Activated naive CD4-positive, alpha-beta T cell treated with Interleukin-2 at 50 U/mL for 16 hours (primary cell): ENCODE measurements around the gene AP3S2.

Experiments used
- DNase-seq: peaks from one replicate; pipeline ENCODE4 v3.0.0-alpha.2; 2020

AP3S2 gene

GRCh38 chr15:89830639-89831038, 63.2 kb downstream of the AP3S2 start:
- no peak for DNase-seq

- DNase-seq = no peak
These were observed 64.0 kb downstream of the AP3S2 start for GRCh38 chr15:89829616-89830440.

GRCh38 chr15:89829161-89829560, 64.6 kb downstream of the AP3S2 start:
- no peak for DNase-seq

GRCh38 chr15:89828281-89829145, 65.3 kb downstream of the AP3S2 start:
- DNase-seq = no peak

- DNase-seq = no peak
These were observed 66.0 kb downstream of the AP3S2 start for GRCh38 chr15:89827829-89828228.

- DNase-seq = no peak
These were observed 66.8 kb downstream of the AP3S2 start for GRCh38 chr15:89826671-89827655.

- DNase-seq = no peak
These were observed 68.4 kb downstream of the AP3S2 start for GRCh38 chr15:89825271-89825940.

GRCh38 chr15:89824607-89824867, 69.3 kb downstream of the AP3S2 start:
- DNase-seq = no peak

- no peak for DNase-seq
These were observed 69.8 kb downstream of the AP3S2 start for GRCh38 chr15:89823836-89824606.

- no peak for DNase-seq
These were observed 70.7 kb downstream of the AP3S2 start for GRCh38 chr15:89822951-89823711.

- no peak for DNase-seq
These were observed 71.2 kb downstream of the AP3S2 start for GRCh38 chr15:89822611-89822950.

- DNase-seq = no peak
These were observed 71.8 kb downstream of the AP3S2 start for GRCh38 chr15:89822026-89822425.

- DNase-seq = no peak
These were observed 72.9 kb downstream of the AP3S2 start for GRCh38 chr15:89820666-89821611.

GRCh38 chr15:89818287-89818686, 75.5 kb downstream of the AP3S2 start:
- no peak for DNase-seq

GRCh38 chr15:89817701-89818280, 76.0 kb downstream of the AP3S2 start:
- DNase-seq = no peak

- DNase-seq = no peak
These were observed 78.0 kb downstream of the AP3S2 start for GRCh38 chr15:89815769-89816168.

GRCh38 chr15:89814112-89814742, 79.6 kb downstream of the AP3S2 start:
- no peak for DNase-seq

- no peak for DNase-seq
These were observed 80.2 kb downstream of the AP3S2 start for GRCh38 chr15:89813381-89814111.
